ENCODE results near the gene UFD1. TPM values are rescaled to one million over a fixed set of nuclear protein-coding genes. Genes with fewer than 3 reads are reported as not detected.

UFD1 gene
- total RNA-seq, 1 donor from 2014 or later, result 75.8 TPM

GRCh38 chr22:19513823-19514222 lies 34.8 kb upstream of the UFD1 start:
- no peak for TF ChIP-seq CTCF (IDR thresholded peaks at IDR 0.05)
- Mint-ChIP-seq H3K9me3 (ENCODE audit: low read depth) (peaks cover 8% of the 10 kb centered on the region), H3K27ac (ENCODE audit: unreplicated experiment) (no peak overlapping the region), H3K36me3 (ENCODE audit: low read depth) (peaks cover 7% of the 10 kb centered on the region), H3K4me1 (ENCODE audit: low read depth) (no peaks in the 10 kb centered on the region), H3K27me3 (ENCODE audit: low read depth) (no peaks in the 10 kb centered on the region), H3K4me3 (ENCODE audit: unreplicated experiment) (no peak overlapping the region)
- DNase-seq (ENCODE audit: low spot score), result no peak

- Mint-ChIP-seq H3K4me1 (ENCODE audit: low read depth) (no peaks in the 10 kb centered on the region), H3K9me3 (ENCODE audit: low read depth) (peaks cover 8% of the 10 kb centered on the region)
- no peak for TF ChIP-seq CTCF (IDR thresholded peaks at IDR 0.05)
Measured at GRCh38 chr22:19510919-19511341, 31.9 kb upstream of the UFD1 start.

GRCh38 chr22:19509923-19510322 lies 30.9 kb upstream of the UFD1 start:
- no peaks in the 10 kb centered on the region for H3K4me1 Mint-ChIP-seq (ENCODE audit: low read depth)
- peaks cover 8% of the 10 kb centered on the region for H3K9me3 Mint-ChIP-seq (ENCODE audit: low read depth)
- H3K27ac Mint-ChIP-seq (ENCODE audit: unreplicated experiment), result no peak overlapping the region
- H3K27me3 Mint-ChIP-seq (ENCODE audit: low read depth), result no peaks in the 10 kb centered on the region
- no peak for DNase-seq (ENCODE audit: low spot score)
- peaks cover 7% of the 10 kb centered on the region for H3K36me3 Mint-ChIP-seq (ENCODE audit: low read depth)
- TF ChIP-seq CTCF (IDR thresholded peaks at IDR 0.05), result no peak
- H3K4me3 Mint-ChIP-seq (ENCODE audit: unreplicated experiment), result no peak overlapping the region

More at GRCh38 chr22:19510919-19511341, 31.9 kb upstream of the UFD1 start:
- no peak overlapping the region for H3K4me3 Mint-ChIP-seq (ENCODE audit: unreplicated experiment)
- H3K27ac Mint-ChIP-seq (ENCODE audit: unreplicated experiment), result no peak overlapping the region
- no peak for DNase-seq (ENCODE audit: low spot score)
- H3K36me3 Mint-ChIP-seq (ENCODE audit: low read depth), result peaks cover 7% of the 10 kb centered on the region
- H3K27me3 Mint-ChIP-seq (ENCODE audit: low read depth), result no peaks in the 10 kb centered on the region

GRCh38 chr22:19509191-19509590 lies 30.2 kb upstream of the UFD1 start:
- Mint-ChIP-seq H3K27ac (ENCODE audit: unreplicated experiment) (no peak overlapping the region), H3K36me3 (ENCODE audit: low read depth) (peaks cover 7% of the 10 kb centered on the region), H3K4me1 (ENCODE audit: low read depth) (no peaks in the 10 kb centered on the region), H3K4me3 (ENCODE audit: unreplicated experiment) (no peak overlapping the region), H3K27me3 (ENCODE audit: low read depth) (no peaks in the 10 kb centered on the region), H3K9me3 (ENCODE audit: low read depth) (peaks cover 8% of the 10 kb centered on the region)
- TF ChIP-seq CTCF (IDR thresholded peaks at IDR 0.05), result no peak
- DNase-seq (ENCODE audit: low spot score), result no peak

GRCh38 chr22:19508024-19508776 lies 29.2 kb upstream of the UFD1 start:
- Mint-ChIP-seq H3K4me1 (ENCODE audit: low read depth) (no peaks in the 10 kb centered on the region), H3K9me3 (ENCODE audit: low read depth) (no peaks in the 10 kb centered on the region), H3K27ac (ENCODE audit: unreplicated experiment) (no peak overlapping the region), H3K36me3 (ENCODE audit: low read depth) (no peaks in the 10 kb centered on the region), H3K4me3 (ENCODE audit: unreplicated experiment) (no peak overlapping the region), H3K27me3 (ENCODE audit: low read depth) (no peaks in the 10 kb centered on the region)
- DNase-seq (ENCODE audit: low spot score), result peak; percentile 43
- no peak for TF ChIP-seq CTCF (IDR thresholded peaks at IDR 0.05)

All from chondrocyte (in vitro differentiated cells).